Stomach (tissue), 4 donors: ENCODE data around the gene KCNT2.

Experiments used
- EP300 ChIP-seq: sonication (generic); formaldehyde crosslinking; IDR thresholded peaks from one replicate; pipeline ENCODE4 v1.6.1; 2017; ENCODE audit warnings: antibody characterized with exemption
- POLR2A ChIP-seq, 4 donors: fragments of 450-650 bp; IDR thresholded peaks; one replicate each; pipeline ENCODE4 v1.6.1; 2016; ENCODE audit warnings: antibody characterized with exemption in 4 of 4, control low read depth in 2 of 4, mild to moderate bottlenecking in 1 of 4, moderate library complexity in 1 of 4
- POLR2AphosphoS5 ChIP-seq, 3 donors: sonication (generic); formaldehyde crosslinking; IDR thresholded peaks; one replicate each; pipeline ENCODE4 v1.6.1; 2016; ENCODE audit warnings: antibody characterized with exemption in 3 of 3
- TF ChIP-seq, protein P1 (sequence below), 7 experiments: fragments of 450-650 bp in 4 of 7; fragments of 200-600 bp in 3 of 7; sonication (generic) in 3 of 7; IDR thresholded peaks; one replicate each; pipeline ENCODE4 v1.5.1; 2016 to 2019; ENCODE audit warnings: antibody characterized with exemption in 7 of 7, control low read depth in 2 of 7, mild to moderate bottlenecking in 1 of 7

DNA sequence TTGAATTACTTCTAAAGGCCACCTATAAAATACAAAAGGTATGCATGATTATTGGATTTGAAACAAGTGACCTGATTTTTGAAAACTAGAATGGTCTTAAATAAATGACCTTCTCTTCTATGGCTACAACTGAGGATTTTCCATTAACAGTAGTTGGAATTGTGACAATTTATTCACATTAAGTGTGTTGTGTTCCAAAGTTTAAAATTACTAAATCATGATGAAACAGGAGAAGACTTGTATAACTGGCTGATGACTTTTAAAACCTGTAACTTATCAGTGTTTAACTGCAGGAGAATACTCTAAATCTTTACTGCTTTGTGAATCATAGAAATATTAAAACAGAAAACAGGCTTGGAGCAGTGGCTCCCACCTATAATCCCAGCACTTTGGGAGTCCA lies 4.6 kb downstream of the KCNT2 start:
- TF ChIP-seq, protein P1, sequence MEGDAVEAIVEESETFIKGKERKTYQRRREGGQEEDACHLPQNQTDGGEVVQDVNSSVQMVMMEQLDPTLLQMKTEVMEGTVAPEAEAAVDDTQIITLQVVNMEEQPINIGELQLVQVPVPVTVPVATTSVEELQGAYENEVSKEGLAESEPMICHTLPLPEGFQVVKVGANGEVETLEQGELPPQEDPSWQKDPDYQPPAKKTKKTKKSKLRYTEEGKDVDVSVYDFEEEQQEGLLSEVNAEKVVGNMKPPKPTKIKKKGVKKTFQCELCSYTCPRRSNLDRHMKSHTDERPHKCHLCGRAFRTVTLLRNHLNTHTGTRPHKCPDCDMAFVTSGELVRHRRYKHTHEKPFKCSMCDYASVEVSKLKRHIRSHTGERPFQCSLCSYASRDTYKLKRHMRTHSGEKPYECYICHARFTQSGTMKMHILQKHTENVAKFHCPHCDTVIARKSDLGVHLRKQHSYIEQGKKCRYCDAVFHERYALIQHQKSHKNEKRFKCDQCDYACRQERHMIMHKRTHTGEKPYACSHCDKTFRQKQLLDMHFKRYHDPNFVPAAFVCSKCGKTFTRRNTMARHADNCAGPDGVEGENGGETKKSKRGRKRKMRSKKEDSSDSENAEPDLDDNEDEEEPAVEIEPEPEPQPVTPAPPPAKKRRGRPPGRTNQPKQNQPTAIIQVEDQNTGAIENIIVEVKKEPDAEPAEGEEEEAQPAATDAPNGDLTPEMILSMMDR (IDR thresholded peaks at IDR 0.05), result no peak
- TF ChIP-seq EP300 (no peak), POLR2AphosphoS5 (IDR thresholded peaks at IDR 0.05) (no peak), POLR2A (IDR thresholded peaks at IDR 0.05) (no peak)
